OCI-LY1 (cell line): ENCODE data around the gene DCDC2.

Experiments used
- H2AFZ ChIP-seq: fragments of 200-600 bp; sonication (generic), shearing (Covaris generic); 2 replicates; pipeline ENCODE4 v1.6.0; 2014; ENCODE audit warnings: antibody characterized with exemption, mild to moderate bottlenecking, low read length
- H3F3A ChIP-seq: fragments of 200-600 bp; sonication (generic), shearing (Covaris generic); 2 replicates; pipeline ENCODE4 v1.6.0; 2014; ENCODE audit warnings: mild to moderate bottlenecking, antibody characterized with exemption, low read length, moderate library complexity; ENCODE audit not compliant: insufficient read depth
- H3K27ac ChIP-seq: fragments of 200-600 bp; sonication (generic); 2 replicates; pipeline ENCODE4 v1.5.1; 2014; ENCODE audit warnings: low read length, mixed run types, mild to moderate bottlenecking, low read depth; ENCODE audit not compliant: poor library complexity, severe bottlenecking
- H3K27me3 ChIP-seq: fragments of 200-600 bp; sonication (generic); 2 replicates; pipeline ENCODE4 v1.6.0; 2014; ENCODE audit warnings: antibody characterized with exemption, mild to moderate bottlenecking, low read length, moderate library complexity; ENCODE audit not compliant: insufficient read depth
- H3K36me3 ChIP-seq: fragments of 200-600 bp; sonication (generic); 2 replicates; pipeline ENCODE4 v1.6.1; 2014; ENCODE audit warnings: mild to moderate bottlenecking, antibody characterized with exemption, low read length, moderate library complexity, mixed read lengths; ENCODE audit not compliant: insufficient read depth
- H3K4me1 ChIP-seq: fragments of 200-600 bp; sonication (generic); 2 replicates; pipeline ENCODE4 v1.5.1; 2014; ENCODE audit warnings: mild to moderate bottlenecking, low read length, moderate library complexity; ENCODE audit not compliant: insufficient read depth, severe bottlenecking
- H3K4me2 ChIP-seq: fragments of 200-600 bp; sonication (generic), shearing (Covaris generic); 2 replicates; pipeline ENCODE4 v1.6.1; 2014; ENCODE audit warnings: low read length
- H3K4me3 ChIP-seq: fragments of 200-600 bp; sonication (generic); 2 replicates; pipeline ENCODE4 v1.5.1; 2014; ENCODE audit warnings: low read length, low read depth, mild to moderate bottlenecking, mixed read lengths; ENCODE audit not compliant: poor library complexity, severe bottlenecking
- H3K79me2 ChIP-seq: fragments of 200-600 bp; shearing (Covaris generic); 2 replicates; pipeline ENCODE4 v1.6.1; 2016; ENCODE audit warnings: mixed run types, low read length, mixed read lengths; ENCODE audit not compliant: insufficient read depth
- H3K9ac ChIP-seq: fragments of 200-600 bp; sonication (generic), shearing (Covaris generic); 2 replicates; pipeline ENCODE4 v1.6.1; 2014; ENCODE audit warnings: mild to moderate bottlenecking, low read length, mixed read lengths
- H3K9me2 ChIP-seq: fragments of 200-600 bp; sonication (generic), shearing (Covaris generic); 2 replicates; pipeline ENCODE4 v1.6.1; 2014; ENCODE audit warnings: low read depth, mild to moderate bottlenecking, low read length, mixed read lengths
- H3K9me3 ChIP-seq: fragments of 200-600 bp; shearing (Covaris generic); 2 replicates; pipeline ENCODE4 v1.6.1; 2014; ENCODE audit warnings: low read length, mixed read lengths
- H4K20me1 ChIP-seq: fragments of 200-600 bp; sonication (generic), shearing (Covaris generic); 2 replicates; pipeline ENCODE4 v1.6.0; 2016; ENCODE audit warnings: mild to moderate bottlenecking, low read length; ENCODE audit not compliant: insufficient read depth
- EZH2 ChIP-seq: fragments of 200-600 bp; sonication (generic), shearing (Covaris generic); IDR thresholded peaks from 2 replicates; pipeline ENCODE4 v1.8.0; 2017; ENCODE audit warnings: borderline replicate concordance, mixed run types, mild to moderate bottlenecking, antibody characterized with exemption, low read length, moderate library complexity, mixed read lengths
- TF ChIP-seq, protein P1 (sequence below): fragments of 200-600 bp; sonication (generic), shearing (Covaris generic); IDR thresholded peaks from 2 replicates; pipeline ENCODE4 v1.5.1; 2017; ENCODE audit warnings: mild to moderate bottlenecking, antibody characterized with exemption, low read length, moderate library complexity, mixed read lengths

The DCDC2 gene

GRCh38 chr6:24126586-24127192 is 231.2 kb downstream of the DCDC2 start:
- Histone ChIP-seq H3F3A (no peaks in the 10 kb centered on the region), H3K4me1 (no peaks in the 10 kb centered on the region), H3K79me2 (no peaks in the 10 kb centered on the region), H2AFZ (no peak overlapping the region), H3K27ac (no peak overlapping the region), H3K4me2 (no peak overlapping the region), H3K36me3 (no peaks in the 10 kb centered on the region), H3K27me3 (no peaks in the 10 kb centered on the region), H3K4me3 (no peak overlapping the region), H3K9ac (no peak overlapping the region), H3K9me3 (no peaks in the 10 kb centered on the region), H4K20me1 (no peaks in the 10 kb centered on the region), H3K9me2 (no peaks in the 10 kb centered on the region)
- no peak for TF ChIP-seq EZH2
- TF ChIP-seq, protein P1, sequence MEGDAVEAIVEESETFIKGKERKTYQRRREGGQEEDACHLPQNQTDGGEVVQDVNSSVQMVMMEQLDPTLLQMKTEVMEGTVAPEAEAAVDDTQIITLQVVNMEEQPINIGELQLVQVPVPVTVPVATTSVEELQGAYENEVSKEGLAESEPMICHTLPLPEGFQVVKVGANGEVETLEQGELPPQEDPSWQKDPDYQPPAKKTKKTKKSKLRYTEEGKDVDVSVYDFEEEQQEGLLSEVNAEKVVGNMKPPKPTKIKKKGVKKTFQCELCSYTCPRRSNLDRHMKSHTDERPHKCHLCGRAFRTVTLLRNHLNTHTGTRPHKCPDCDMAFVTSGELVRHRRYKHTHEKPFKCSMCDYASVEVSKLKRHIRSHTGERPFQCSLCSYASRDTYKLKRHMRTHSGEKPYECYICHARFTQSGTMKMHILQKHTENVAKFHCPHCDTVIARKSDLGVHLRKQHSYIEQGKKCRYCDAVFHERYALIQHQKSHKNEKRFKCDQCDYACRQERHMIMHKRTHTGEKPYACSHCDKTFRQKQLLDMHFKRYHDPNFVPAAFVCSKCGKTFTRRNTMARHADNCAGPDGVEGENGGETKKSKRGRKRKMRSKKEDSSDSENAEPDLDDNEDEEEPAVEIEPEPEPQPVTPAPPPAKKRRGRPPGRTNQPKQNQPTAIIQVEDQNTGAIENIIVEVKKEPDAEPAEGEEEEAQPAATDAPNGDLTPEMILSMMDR, result no peak

DNA sequence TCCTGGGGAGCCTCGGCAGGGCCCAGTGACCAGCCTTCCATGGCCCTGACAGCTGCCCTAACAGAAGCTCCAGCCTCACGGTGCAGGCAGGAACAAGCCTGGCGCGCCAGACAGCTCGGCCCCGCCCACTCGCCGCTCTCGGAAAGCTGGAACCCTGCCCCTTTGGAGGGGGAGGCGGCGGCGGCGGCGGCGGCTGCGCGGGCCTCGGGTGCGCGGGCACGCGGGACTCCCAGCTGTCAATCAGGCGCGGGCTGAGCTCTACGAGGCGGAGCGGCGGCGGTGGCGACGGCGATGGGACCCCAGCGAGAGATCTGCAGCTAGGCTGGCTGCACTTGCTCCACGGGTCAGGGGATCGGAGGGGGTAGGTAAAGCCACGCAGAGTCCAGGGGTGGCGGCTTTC is 231.9 kb downstream of the DCDC2 start, which contains the start of gene NRSN1:
TSS of gene NRSN1 (plus strand) at position 236 of the 400 bp plus-strand sequence. CDS start 8,113 bp downstream, outside the sequence.
- H3K36me3 ChIP-seq, result no peaks in the 10 kb centered on the region
- no peak within 1 kb of the TSS for H3K9ac ChIP-seq
- H3K27ac ChIP-seq, result no peak within 1 kb of the TSS
- no peaks in the 10 kb centered on the region for H3K9me2 ChIP-seq
- no peak within 1 kb of the TSS for H2AFZ ChIP-seq
- H4K20me1 ChIP-seq, result no peaks in the 10 kb centered on the region
- H3K27me3 ChIP-seq, result no peaks in the 10 kb centered on the region
- TF ChIP-seq, protein P1, result no peak
- TF ChIP-seq EZH2, result no peak
- H3K4me2 ChIP-seq, result no peak within 1 kb of the TSS
- H3K4me1 ChIP-seq, result no peaks in the 10 kb centered on the region
- no peaks in the 10 kb centered on the region for H3K9me3 ChIP-seq
- H3F3A ChIP-seq, result no peaks in the 10 kb centered on the region
- H3K79me2 ChIP-seq, result no peaks in the 10 kb centered on the region
- no peak within 1 kb of the TSS for H3K4me3 ChIP-seq

DNA sequence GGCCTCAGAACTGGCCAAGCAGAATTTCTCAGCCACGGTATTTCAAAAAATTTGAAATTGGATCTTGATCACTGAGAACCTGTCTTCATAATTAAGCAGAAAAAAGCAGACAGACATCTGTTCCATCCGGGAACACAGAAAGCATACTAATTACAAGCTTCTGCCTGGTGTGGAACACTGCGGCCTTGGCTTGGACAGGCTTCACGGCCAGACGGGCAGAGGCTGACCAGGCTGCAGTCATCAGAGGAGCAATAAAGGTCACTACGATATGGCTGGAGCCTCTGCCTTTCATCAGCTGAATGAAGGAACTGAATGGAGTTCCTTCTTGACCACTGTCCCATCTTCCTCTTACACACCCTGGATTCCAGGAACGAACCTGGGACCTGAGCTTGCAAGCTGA is 235.7 kb downstream of the DCDC2 start:
- Histone ChIP-seq H3K27me3 (no peaks in the 10 kb centered on the region), H4K20me1 (no peaks in the 10 kb centered on the region)

More for the DNA sequence above, 235.7 kb downstream of the DCDC2 start:
- H3K4me1 ChIP-seq, result no peaks in the 10 kb centered on the region
- no peak overlapping the region for H3K9ac ChIP-seq
- TF ChIP-seq, protein P1, result no peak
- TF ChIP-seq EZH2, result no peak
- no peak overlapping the region for H2AFZ ChIP-seq
- no peak overlapping the region for H3K4me3 ChIP-seq
- H3K36me3 ChIP-seq, result no peaks in the 10 kb centered on the region
- H3K9me2 ChIP-seq, result no peaks in the 10 kb centered on the region
- no peaks in the 10 kb centered on the region for H3F3A ChIP-seq
- H3K9me3 ChIP-seq, result no peaks in the 10 kb centered on the region
- H3K4me2 ChIP-seq, result no peak overlapping the region
- no peaks in the 10 kb centered on the region for H3K79me2 ChIP-seq
- no peak overlapping the region for H3K27ac ChIP-seq
